Measurements from ENCODE around the gene TSPAN4. TPM values are rescaled to one million over a fixed set of nuclear protein-coding genes. Genes with fewer than 3 reads are reported as not detected.

Gene TSPAN4
- total RNA-seq, 1 experiment from 2014 or later, result 50.3 TPM

GRCh38 chr11:855330-855674 is 12.7 kb downstream of the TSPAN4 start:
- BruUV-seq (replicated peaks), result no TSS peak
- H3K9me2 ChIP-seq (ENCODE audit: insufficient read depth), result no peaks in the 10 kb centered on the region
- no peak overlapping the region; the same call in 1 of the 2 replicates for H3K27ac ChIP-seq (ENCODE audit: low read depth, low read length)
- H3K4me2 ChIP-seq (ENCODE audit: low read length), result no peak overlapping the region
- H2AFZ ChIP-seq (ENCODE audit: low read depth, low read length, poor library complexity, severe bottlenecking), result no peak overlapping the region
- TF ChIP-seq SP1 (IDR thresholded peaks at IDR 0.05; ENCODE audit: low read depth), result no peak
- TF ChIP-seq EGR1 (IDR thresholded peaks at IDR 0.05; ENCODE audit: low read depth), result no peak
- no peak for TF ChIP-seq POLR2AphosphoS5 (IDR thresholded peaks at IDR 0.05; ENCODE audit: low read depth, low read length)
- no peak for TF ChIP-seq MAX (IDR thresholded peaks at IDR 0.05)
- no peak for TF ChIP-seq SIN3A (IDR thresholded peaks at IDR 0.05; ENCODE audit: low read depth)
- TF ChIP-seq ATF3 (IDR thresholded peaks at IDR 0.05), result no peak
- TF ChIP-seq CEBPB (IDR thresholded peaks at IDR 0.05; ENCODE audit: low read depth), result no peak
- TF ChIP-seq ZFX (IDR thresholded peaks at IDR 0.05), result no peak
- TF ChIP-seq ELF1 (IDR thresholded peaks at IDR 0.05; ENCODE audit: borderline replicate concordance, low read depth), result no peak
- no peak for TF ChIP-seq SRF (IDR thresholded peaks at IDR 0.05; ENCODE audit: low read depth)
- TF ChIP-seq YY1 (IDR thresholded peaks at IDR 0.05; ENCODE audit: extremely low read depth, insufficient replicate concordance, low read depth, low read length), result no peak
- no peak for TF ChIP-seq REST (IDR thresholded peaks at IDR 0.05; ENCODE audit: low read depth)
- intact Hi-C loops (cut with micrococcal nuclease), result no loop called here
- ChIA-PET CTCF (interaction anchor here (1.8 kb wide), 1 partner anchor 12 kb away, joined by 8 read pairs; no protein-coding TSS in a partner anchor), POLR2A (no interaction called here), RAD21 (ENCODE audit: low non-redundant PET in 1 of 2, low total read pairs in 2 of 2, uncharacterized antibody in 2 of 2, unreplicated experiment in 2 of 2) (no interaction called here)
- peaks cover 7 to 17% of the 10 kb centered on the region in 2 experiments for H3K4me1 ChIP-seq (ENCODE audit: control insufficient read depth in 1 of 2, insufficient read depth in 2 of 2, low read length in 2 of 2)
- H3K27me3 ChIP-seq (ENCODE audit: insufficient read depth, low read length), result no peaks in the 10 kb centered on the region
- no peak overlapping the region for H3K9ac ChIP-seq (ENCODE audit: low read length)
- no peaks in the 10 kb centered on the region for H4K20me1 ChIP-seq (ENCODE audit: insufficient read depth)
- no peak overlapping the region for H3K4me3 ChIP-seq (replicated peaks in 1 of 2; ENCODE audit: low read depth in 1 of 2, low read length in 2 of 2)
- no peak for DNase-seq (ENCODE audit: low read depth, low spot score)
- H3K9me3 ChIP-seq (ENCODE audit: control insufficient read depth in 1 of 2, insufficient read depth in 1 of 2, low read depth in 1 of 2, low read length in 2 of 2), result no peaks in the 10 kb centered on the region
- H3K36me3 ChIP-seq (ENCODE audit: control insufficient read depth in 1 of 2, insufficient read depth in 2 of 2, low read length in 2 of 2), result no peaks in the 10 kb centered on the region
- no peak for ATAC-seq
- H3K79me2 ChIP-seq (ENCODE audit: insufficient read depth, low read length), result no peaks in the 10 kb centered on the region

Measured in HCT116 (cell line).